ENCODE data around the gene NEUROD1.

NEUROD1 gene

GRCh38 chr2:181680937-181681811 is 857 bp upstream of the NEUROD1 start:
- no peak for DNase-seq (ENCODE audit: low spot score)

DNA sequence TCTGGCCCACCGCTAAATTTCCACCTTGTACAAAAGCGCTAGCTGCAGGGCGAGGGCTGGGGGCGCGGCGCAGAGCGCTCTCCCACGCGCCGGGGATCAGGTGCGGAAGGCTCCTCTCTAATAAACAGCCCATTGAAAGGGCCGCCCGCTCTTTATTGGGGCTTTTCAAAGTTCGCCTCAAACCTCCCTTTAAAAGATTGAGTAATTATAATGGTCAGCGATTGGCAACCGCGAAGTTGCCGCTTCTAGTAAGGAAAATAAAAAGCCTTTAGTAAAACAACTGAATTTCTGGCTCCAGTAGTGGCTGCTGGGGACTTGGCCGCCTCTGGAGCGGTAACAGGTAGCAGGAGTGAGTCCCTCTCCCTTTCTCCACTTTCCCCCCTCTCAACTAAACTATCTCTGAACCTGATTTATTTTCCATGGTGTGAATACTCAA is 755 bp downstream of the NEUROD1 start:
- DNase-seq (ENCODE audit: low spot score): no peak

DNA sequence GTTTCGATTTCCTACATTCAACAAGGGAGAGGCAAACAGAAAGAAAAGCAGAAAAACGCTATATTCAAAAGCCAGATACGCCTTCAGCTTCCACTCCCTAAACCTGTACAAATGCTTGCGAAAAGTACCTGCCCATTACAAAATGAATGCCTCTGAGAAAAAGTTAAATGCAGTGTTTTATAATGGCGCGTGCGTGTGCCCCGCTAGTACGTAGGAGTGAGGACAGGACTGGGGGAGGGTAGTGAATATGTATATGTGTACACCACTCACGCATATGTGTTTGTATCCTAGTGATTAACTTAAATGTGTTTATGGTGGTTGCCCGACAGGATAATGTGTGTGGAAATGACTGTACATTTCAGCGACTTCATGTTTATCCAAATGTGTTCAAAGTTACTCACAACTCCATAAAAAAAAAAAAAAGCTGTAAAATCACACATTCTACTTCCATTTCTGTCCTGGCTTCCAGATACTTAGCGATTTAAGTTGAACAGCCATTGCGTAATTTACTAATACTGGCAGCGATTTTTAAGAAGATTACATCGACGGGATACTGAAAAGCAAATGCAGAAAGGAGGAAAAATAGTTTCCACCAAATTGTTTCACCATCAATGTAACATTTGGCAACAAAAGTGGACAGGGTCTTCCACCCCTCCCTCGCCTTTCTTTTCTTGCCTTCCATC is 1.3 kb downstream of the NEUROD1 start:
- no peak for DNase-seq (ENCODE audit: low spot score)

GRCh38 chr2:181677912-181678586 is 2.3 kb downstream of the NEUROD1 start:
- DNase-seq (ENCODE audit: low spot score): no peak

DNA sequence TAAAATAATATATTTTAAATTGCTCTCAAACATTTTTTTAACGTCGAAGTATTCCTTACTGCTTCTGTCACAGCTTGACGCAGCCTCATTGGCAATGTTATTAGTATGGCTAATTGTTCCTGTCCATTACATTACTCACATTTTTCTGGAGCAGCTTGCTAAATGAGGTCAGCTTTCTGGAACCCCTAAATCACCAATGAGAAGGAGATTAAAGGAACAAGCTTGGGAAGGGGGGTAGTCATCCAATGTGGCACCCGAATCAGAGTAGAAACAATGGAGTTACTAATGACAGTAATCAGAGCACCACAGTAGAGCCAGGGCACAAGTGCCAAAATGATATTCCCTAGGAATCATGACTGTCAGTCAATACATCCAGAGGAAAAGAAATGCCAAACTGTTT is 5.1 kb downstream of the NEUROD1 start:
- DNase-seq (ENCODE audit: low spot score): peak; percentile 32

- no peak for DNase-seq (ENCODE audit: low spot score)
These were observed 5.9 kb downstream of the NEUROD1 start for GRCh38 chr2:181674461-181674860.

DNA sequence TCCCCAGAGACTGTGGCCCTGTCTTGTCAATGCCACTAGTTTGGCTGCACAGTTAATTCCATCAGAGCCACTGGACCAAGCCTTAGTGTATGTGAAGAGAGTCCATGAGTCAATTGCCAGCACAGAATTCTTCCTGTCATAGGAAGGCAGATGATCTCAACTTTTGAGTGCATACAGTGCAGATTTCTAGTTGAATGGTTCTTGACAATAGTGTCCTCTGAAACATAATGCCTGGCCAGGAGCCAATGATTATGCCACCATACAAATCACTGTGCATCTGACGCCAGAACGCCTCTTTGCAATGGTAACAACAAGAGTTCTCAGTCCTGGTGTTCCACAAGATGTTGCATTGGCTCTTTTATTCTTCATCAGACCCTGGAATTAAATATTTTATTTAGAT is 7.1 kb downstream of the NEUROD1 start:
- DNase-seq (ENCODE audit: low spot score): peak; percentile 16

- no peak for DNase-seq (ENCODE audit: low spot score)
These were observed 7.9 kb downstream of the NEUROD1 start for GRCh38 chr2:181672255-181673008.

- no peak for DNase-seq (ENCODE audit: low spot score)
These were observed 9.7 kb downstream of the NEUROD1 start for GRCh38 chr2:181670632-181671031.

DNA sequence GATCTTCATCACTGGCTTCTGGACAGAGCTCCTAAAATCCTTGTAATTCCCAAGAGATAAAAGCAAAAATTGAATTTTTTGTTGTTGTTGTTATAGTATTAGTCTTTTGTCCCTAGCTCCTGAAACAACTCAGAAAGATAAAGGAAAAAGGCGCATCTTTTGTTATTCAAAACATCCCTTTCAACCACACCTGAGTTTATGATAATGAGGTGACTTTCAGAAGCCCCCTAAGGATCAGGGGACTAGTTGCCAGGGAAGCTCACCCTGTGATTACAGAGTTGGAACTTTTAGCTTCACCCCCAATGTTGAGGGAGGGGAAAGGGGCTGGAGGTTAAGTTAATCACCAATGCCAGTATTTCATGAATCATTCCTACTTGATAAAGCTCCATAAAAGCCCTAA is 13.1 kb downstream of the NEUROD1 start:
- no peak for DNase-seq (ENCODE audit: low spot score)

GRCh38 chr2:181662287-181662686 is 18.0 kb downstream of the NEUROD1 start:
- no peak for DNase-seq (ENCODE audit: low spot score)

- DNase-seq (ENCODE audit: low spot score): no peak
These were observed 20.1 kb downstream of the NEUROD1 start for GRCh38 chr2:181660181-181660580.

GRCh38 chr2:181658444-181658843 is 21.9 kb downstream of the NEUROD1 start:
- no peak for DNase-seq (ENCODE audit: low spot score)

GRCh38 chr2:181657379-181657778 is 22.9 kb downstream of the NEUROD1 start:
- DNase-seq (ENCODE audit: low spot score): no peak

DNA sequence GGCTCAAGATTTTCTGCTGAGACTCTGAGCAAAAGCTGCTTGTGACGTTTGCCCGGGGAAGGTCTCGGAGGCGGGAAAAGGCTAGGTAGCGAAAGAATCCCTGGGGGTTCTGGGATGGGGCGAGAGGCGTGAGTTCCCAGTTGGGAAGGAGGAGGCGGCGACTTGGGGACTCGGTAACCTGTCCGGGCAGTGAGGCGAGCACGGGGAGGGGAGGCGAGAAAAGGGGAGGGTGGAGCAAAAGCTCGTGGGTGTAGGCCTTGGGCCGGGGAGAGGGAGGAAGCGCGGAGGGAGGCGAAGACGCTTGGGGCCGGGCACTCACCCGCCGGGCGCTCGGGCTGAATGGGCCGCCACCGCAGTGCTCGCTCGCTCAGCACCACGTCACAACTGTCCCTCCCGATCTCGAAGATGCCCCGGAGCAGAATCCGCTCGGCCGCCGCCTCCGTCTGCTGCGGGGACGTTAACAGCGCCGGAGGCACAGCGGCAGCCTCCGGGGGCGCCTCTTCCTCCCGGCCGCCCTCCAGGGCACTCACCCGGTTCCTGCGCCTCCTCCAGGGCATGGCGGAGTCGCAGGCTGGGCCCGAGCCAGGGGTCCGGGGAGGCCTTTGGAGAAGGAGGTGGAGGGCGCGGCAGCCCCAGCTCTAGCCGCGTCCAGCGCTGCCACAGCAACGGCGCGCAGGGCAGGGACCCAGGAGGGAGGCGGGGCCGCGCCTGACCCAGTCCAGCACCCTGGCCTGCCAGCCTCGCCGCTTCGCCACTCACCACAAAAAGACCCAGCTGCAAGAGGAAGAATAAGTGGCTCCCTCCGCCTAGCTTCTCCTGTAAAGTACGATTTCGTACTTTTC is 23.6 kb downstream of the NEUROD1 start, which contains the start of gene CERKL:
Gene CERKL, minus strand, starts transcription at position 656 of the 842 bp plus-strand sequence. Its CDS starts 99 bp downstream, at position 557.
- peak; percentile 30 for DNase-seq (ENCODE audit: low spot score)

GRCh38 chr2:181655519-181655918 is 24.8 kb downstream of the NEUROD1 start:
- DNase-seq (ENCODE audit: low spot score): no peak

GRCh38 chr2:181649436-181649979 is 30.8 kb downstream of the NEUROD1 start:
- no peak for DNase-seq (ENCODE audit: low spot score)

DNA sequence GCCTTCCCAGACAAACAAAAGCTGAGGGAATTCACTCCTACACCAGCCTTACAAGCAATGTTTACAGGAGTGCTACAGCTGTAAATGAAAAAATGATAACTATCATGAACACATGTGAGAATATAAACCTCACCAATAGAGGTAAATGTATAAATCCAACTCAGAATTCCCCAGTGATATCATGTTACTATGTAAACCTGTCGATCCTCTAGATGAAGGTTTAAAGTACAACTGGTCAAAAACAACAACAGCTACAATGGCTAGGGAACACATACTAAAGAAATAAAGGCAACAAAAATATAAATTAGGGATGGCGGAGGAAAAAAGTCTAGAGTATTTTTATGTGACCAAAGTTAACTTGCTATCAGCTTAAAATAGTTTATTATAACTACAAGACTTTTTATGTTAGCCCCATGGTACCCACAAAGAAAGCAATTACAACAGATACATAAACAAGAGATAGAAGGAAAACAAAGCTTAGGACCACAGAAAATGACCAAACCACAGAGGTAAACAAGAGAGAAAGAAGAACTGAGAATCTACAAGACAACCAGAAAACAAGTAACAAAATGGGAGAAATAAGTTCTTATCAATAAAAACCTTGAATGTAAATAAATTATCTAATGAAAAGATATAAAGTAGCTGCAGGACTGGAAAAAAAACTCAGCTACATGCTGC is 31.7 kb downstream of the NEUROD1 start:
- DNase-seq (ENCODE audit: low spot score): no peak

- DNase-seq (ENCODE audit: low spot score): no peak
These were observed 33.8 kb downstream of the NEUROD1 start for GRCh38 chr2:181646415-181646987.

- no peak for DNase-seq (ENCODE audit: low spot score)
These were observed 37.2 kb downstream of the NEUROD1 start for GRCh38 chr2:181643151-181643550.
